MM.1S (cell line): ENCODE data around the gene MAD1L1.

Source experiments
- DNase-seq: peaks from one replicate; pipeline ENCODE4 v3.0.0-alpha.2; 2015
- H2AFZ ChIP-seq: fragments of 300-600 bp; sonication (generic); 2 replicates; pipeline ENCODE4 v1.6.0; 2016; ENCODE audit warnings: antibody characterized with exemption, low read length
- H3F3A ChIP-seq: fragments of 300-600 bp; sonication (generic); 2 replicates; pipeline ENCODE4 v1.6.1; 2016; ENCODE audit warnings: mild to moderate bottlenecking, antibody characterized with exemption, low read length, moderate library complexity, mixed read lengths; ENCODE audit not compliant: insufficient read depth
- H3K27ac ChIP-seq: fragments of 300-600 bp; sonication (generic); 2 replicates; pipeline ENCODE4 v1.5.1; 2016; ENCODE audit warnings: mild to moderate bottlenecking, low read length
- H3K27me3 ChIP-seq: fragments of 300-600 bp; sonication (generic); replicated peaks from 2 replicates; pipeline ENCODE4 v1.6.0; 2016; ENCODE audit warnings: low read length; ENCODE audit not compliant: insufficient read depth
- H3K36me3 ChIP-seq: fragments of 300-600 bp; sonication (generic); replicated peaks from 2 replicates; pipeline ENCODE4 v1.6.1; 2016; ENCODE audit warnings: mild to moderate bottlenecking, low read length, mixed read lengths; ENCODE audit not compliant: insufficient read depth
- H3K4me1 ChIP-seq: fragments of 300-600 bp; sonication (generic); 2 replicates; pipeline ENCODE4 v1.6.1; 2016; ENCODE audit warnings: low read length, mixed read lengths
- H3K4me2 ChIP-seq: fragments of 300-600 bp; sonication (generic); 2 replicates; pipeline ENCODE4 v1.6.0; 2016; ENCODE audit warnings: low read depth, low read length
- H3K4me3 ChIP-seq: fragments of 300-600 bp; sonication (generic); 2 replicates; pipeline ENCODE4 v1.5.1; 2016; ENCODE audit warnings: low read length, mixed read lengths
- H3K79me2 ChIP-seq: fragments of 300-600 bp; sonication (generic); 2 replicates; pipeline ENCODE4 v1.6.1; 2016; ENCODE audit warnings: mixed run types, low read length, mixed read lengths
- H3K9ac ChIP-seq: fragments of 300-600 bp; sonication (generic); 2 replicates; pipeline ENCODE4 v1.6.1; 2016; ENCODE audit warnings: low read length, mixed read lengths
- H3K9me2 ChIP-seq: fragments of 300-600 bp; sonication (generic); replicated peaks from 2 replicates; pipeline ENCODE4 v1.6.1; 2016; ENCODE audit warnings: mild to moderate bottlenecking, low read length, mixed read lengths; ENCODE audit not compliant: insufficient read depth
- H3K9me3 ChIP-seq: fragments of 300-600 bp; sonication (generic); replicated peaks from 2 replicates; pipeline ENCODE4 v1.6.1; 2016; ENCODE audit warnings: mild to moderate bottlenecking, low read length, mixed read lengths; ENCODE audit not compliant: insufficient read depth
- H4K20me1 ChIP-seq: fragments of 300-600 bp; sonication (generic); 2 replicates; pipeline ENCODE4 v1.6.1; 2016; ENCODE audit warnings: mild to moderate bottlenecking, low read length, moderate library complexity, mixed read lengths; ENCODE audit not compliant: insufficient read depth
- EZH2 ChIP-seq: fragments of 300-600 bp; sonication (generic); optimal IDR thresholded peaks from 2 replicates; pipeline ENCODE3; 2017; ENCODE audit warnings: low read depth, mild to moderate bottlenecking, antibody characterized with exemption, low read length, mixed read lengths
- EZH2phosphoT487 ChIP-seq: fragments of 300-600 bp; sonication (generic); IDR thresholded peaks from 2 replicates; pipeline ENCODE4 v1.6.1; 2018; ENCODE audit warnings: antibody characterized with exemption, low read length
- TF ChIP-seq, protein P1 (sequence below): fragments of 300-600 bp; sonication (generic); IDR thresholded peaks from 2 replicates; pipeline ENCODE4 v1.5.1; 2016; ENCODE audit warnings: antibody characterized with exemption, low read length, mixed read lengths

Gene MAD1L1

DNA sequence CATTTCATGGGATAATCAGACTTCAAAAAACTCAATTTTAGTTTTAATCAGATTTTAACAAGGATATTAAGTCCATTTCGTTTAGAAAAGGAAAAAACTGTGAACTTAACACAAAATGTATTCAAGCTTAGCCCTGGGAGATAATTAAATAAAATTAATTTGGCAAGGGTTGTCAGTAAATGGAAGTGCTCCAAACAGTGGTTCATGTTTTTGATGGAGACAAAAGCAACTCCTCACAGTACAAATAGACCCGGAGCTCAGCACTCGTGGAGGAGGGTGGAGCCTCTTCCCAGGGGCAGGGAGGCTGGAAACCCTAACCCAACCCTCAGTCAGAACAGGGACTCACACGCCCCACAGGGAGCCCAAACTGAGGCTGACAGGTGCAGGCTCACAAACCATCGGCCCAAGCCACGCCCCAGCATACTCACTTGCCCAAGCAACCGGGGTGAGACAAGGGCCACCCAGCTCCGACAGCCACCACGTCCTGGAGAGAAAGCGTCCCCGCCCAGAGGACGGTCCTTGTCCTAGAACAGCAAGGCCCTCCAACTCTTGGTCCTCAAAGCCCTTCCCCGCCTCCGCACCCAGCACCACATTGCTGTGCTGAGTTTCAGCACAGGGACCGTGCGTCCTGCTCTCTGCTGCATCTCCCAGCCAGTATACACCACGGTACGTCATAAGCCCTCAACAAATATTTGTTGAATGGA lies 39.8 kb downstream of the MAD1L1 start:
- H4K20me1 ChIP-seq, result no peaks in the 10 kb centered on the region
- no peaks in the 10 kb centered on the region for H3K9me2 ChIP-seq
- H2AFZ ChIP-seq, result no peak overlapping the region
- H3K27me3 ChIP-seq, result no peaks in the 10 kb centered on the region
- H3K79me2 ChIP-seq, result no peaks in the 10 kb centered on the region
- no peak overlapping the region for H3K4me2 ChIP-seq
- H3K27ac ChIP-seq, result no peak overlapping the region
- TF ChIP-seq EZH2, result no peak
- no peak for TF ChIP-seq EZH2phosphoT487
- TF ChIP-seq, protein P1, sequence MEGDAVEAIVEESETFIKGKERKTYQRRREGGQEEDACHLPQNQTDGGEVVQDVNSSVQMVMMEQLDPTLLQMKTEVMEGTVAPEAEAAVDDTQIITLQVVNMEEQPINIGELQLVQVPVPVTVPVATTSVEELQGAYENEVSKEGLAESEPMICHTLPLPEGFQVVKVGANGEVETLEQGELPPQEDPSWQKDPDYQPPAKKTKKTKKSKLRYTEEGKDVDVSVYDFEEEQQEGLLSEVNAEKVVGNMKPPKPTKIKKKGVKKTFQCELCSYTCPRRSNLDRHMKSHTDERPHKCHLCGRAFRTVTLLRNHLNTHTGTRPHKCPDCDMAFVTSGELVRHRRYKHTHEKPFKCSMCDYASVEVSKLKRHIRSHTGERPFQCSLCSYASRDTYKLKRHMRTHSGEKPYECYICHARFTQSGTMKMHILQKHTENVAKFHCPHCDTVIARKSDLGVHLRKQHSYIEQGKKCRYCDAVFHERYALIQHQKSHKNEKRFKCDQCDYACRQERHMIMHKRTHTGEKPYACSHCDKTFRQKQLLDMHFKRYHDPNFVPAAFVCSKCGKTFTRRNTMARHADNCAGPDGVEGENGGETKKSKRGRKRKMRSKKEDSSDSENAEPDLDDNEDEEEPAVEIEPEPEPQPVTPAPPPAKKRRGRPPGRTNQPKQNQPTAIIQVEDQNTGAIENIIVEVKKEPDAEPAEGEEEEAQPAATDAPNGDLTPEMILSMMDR, result no peak
- peaks cover 5% of the 10 kb centered on the region; the same call in 1 of the 2 replicates for H3K36me3 ChIP-seq
- no peaks in the 10 kb centered on the region for H3K4me1 ChIP-seq
- no peak overlapping the region for H3K9ac ChIP-seq
- no peak overlapping the region for H3K4me3 ChIP-seq
- DNase-seq, result no peak
- H3F3A ChIP-seq, result no peaks in the 10 kb centered on the region
- no peaks in the 10 kb centered on the region for H3K9me3 ChIP-seq

DNA sequence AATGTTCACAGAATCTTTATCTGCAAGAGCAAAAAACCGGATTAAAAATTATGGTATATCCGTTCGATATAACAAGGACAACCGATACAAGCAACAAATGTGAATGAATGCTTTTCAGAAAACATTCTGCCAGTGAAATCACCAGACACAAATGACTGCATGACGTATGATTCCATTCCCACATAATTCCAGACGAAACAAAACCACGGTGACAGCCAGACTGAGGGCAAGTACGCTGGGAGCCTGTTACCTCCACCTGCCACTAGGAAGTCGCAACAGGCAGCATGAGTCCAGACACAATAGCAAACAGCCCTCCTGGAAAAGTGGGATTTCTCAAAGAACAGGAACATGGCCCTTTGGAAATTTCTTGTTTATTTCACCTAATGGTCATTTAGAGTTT lies 41.7 kb downstream of the MAD1L1 start:
- H3K36me3 ChIP-seq, result peaks cover 5% of the 10 kb centered on the region; the same call in 1 of the 2 replicates
- TF ChIP-seq EZH2phosphoT487, result no peak
- no peak for TF ChIP-seq EZH2
- TF ChIP-seq, protein P1, result no peak
- no peaks in the 10 kb centered on the region for H4K20me1 ChIP-seq
- no peak overlapping the region for H2AFZ ChIP-seq
- no peak overlapping the region for H3K27ac ChIP-seq
- no peak overlapping the region for H3K9ac ChIP-seq
- H3K27me3 ChIP-seq, result no peaks in the 10 kb centered on the region
- DNase-seq, result no peak
- no peak overlapping the region for H3K4me3 ChIP-seq
- H3F3A ChIP-seq, result no peaks in the 10 kb centered on the region
- no peaks in the 10 kb centered on the region for H3K9me3 ChIP-seq
- no peaks in the 10 kb centered on the region for H3K79me2 ChIP-seq
- no peak overlapping the region for H3K4me2 ChIP-seq
- H3K4me1 ChIP-seq, result no peaks in the 10 kb centered on the region
- no peaks in the 10 kb centered on the region for H3K9me2 ChIP-seq

DNA sequence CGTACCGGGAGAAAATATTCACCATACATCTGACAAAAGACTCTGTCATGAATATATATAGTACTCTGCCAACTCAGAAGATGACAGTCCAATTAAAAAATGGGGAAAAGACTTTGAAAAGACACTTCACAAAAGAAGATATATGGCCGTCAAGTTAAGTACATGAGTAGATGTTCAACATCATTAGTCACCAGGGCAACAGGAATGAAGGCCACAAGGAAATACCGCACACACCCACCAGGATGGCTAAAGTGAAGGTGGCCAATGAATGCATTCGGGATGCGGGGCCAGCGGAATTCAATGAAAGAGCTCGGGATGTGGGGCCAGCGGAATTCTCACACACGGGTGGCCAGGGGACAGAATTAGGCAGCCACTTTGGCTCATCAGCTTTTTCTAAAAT lies 42.2 kb downstream of the MAD1L1 start:
- peaks cover 4% of the 10 kb centered on the region; the same call in 1 of the 2 replicates for H3K36me3 ChIP-seq
- no peaks in the 10 kb centered on the region for H3K27me3 ChIP-seq
- TF ChIP-seq, protein P1, result no peak
- TF ChIP-seq EZH2, result no peak
- no peak overlapping the region for H3K27ac ChIP-seq
- no peaks in the 10 kb centered on the region for H3K9me3 ChIP-seq
- H3F3A ChIP-seq, result no peaks in the 10 kb centered on the region
- no peaks in the 10 kb centered on the region for H3K4me1 ChIP-seq
- H3K79me2 ChIP-seq, result no peaks in the 10 kb centered on the region
- no peaks in the 10 kb centered on the region for H3K9me2 ChIP-seq
- no peak overlapping the region for H2AFZ ChIP-seq
- H3K4me2 ChIP-seq, result no peak overlapping the region
- no peaks in the 10 kb centered on the region for H4K20me1 ChIP-seq
- DNase-seq, result no peak
- no peak overlapping the region for H3K9ac ChIP-seq
- H3K4me3 ChIP-seq, result no peak overlapping the region
